ENCODE data around the gene PUS3. TPM values are rescaled to one million over a fixed set of nuclear protein-coding genes. Genes with fewer than 3 reads are reported as not detected.

The PUS3 gene
- total RNA-seq, 6 experiments from 2014 or later: 7.5 to 13.6 (median 10.3) TPM

- H3K4me1 Mint-ChIP-seq (ENCODE audit: low read depth): no peaks in the 10 kb centered on the region
- H3K36me3 Mint-ChIP-seq (ENCODE audit: low read depth): no peaks in the 10 kb centered on the region
- no peak for TF ChIP-seq CTCF (IDR thresholded peaks at IDR 0.05)
- peaks cover 24% of the 10 kb centered on the region for H3K27me3 Mint-ChIP-seq (ENCODE audit: insufficient read depth)
- no peaks in the 10 kb centered on the region for H3K9me3 Mint-ChIP-seq
- H3K27ac Mint-ChIP-seq: no peak overlapping the region
- DNase-seq: no peak
- no peak overlapping the region for H3K4me3 Mint-ChIP-seq
Observed at GRCh38 chr11:125949271-125950177, 46.5 kb upstream of the PUS3 start.

GRCh38 chr11:125948278-125949051, 45.5 kb upstream of the PUS3 start:
- Mint-ChIP-seq H3K9me3 (no peaks in the 10 kb centered on the region), H3K27me3 (ENCODE audit: insufficient read depth) (peaks cover 29% of the 10 kb centered on the region), H3K4me1 (ENCODE audit: low read depth) (no peaks in the 10 kb centered on the region), H3K4me3 (no peak overlapping the region), H3K36me3 (ENCODE audit: low read depth) (no peaks in the 10 kb centered on the region), H3K27ac (no peak overlapping the region)
- DNase-seq: no peak
- TF ChIP-seq CTCF (IDR thresholded peaks at IDR 0.05): no peak

- no peak for TF ChIP-seq CTCF (IDR thresholded peaks at IDR 0.05)
- no peak overlapping the region for H3K4me3 Mint-ChIP-seq
- H3K27me3 Mint-ChIP-seq (ENCODE audit: insufficient read depth): peaks cover 29% of the 10 kb centered on the region
- H3K4me1 Mint-ChIP-seq (ENCODE audit: low read depth): no peaks in the 10 kb centered on the region
- no peak overlapping the region for H3K27ac Mint-ChIP-seq
- no peaks in the 10 kb centered on the region for H3K9me3 Mint-ChIP-seq
- no peaks in the 10 kb centered on the region for H3K36me3 Mint-ChIP-seq (ENCODE audit: low read depth)
- no peak for DNase-seq
Observed at GRCh38 chr11:125947419-125948277, 44.6 kb upstream of the PUS3 start.

GRCh38 chr11:125946712-125947418, 43.9 kb upstream of the PUS3 start:
- DNase-seq: no peak
- Mint-ChIP-seq H3K4me1 (ENCODE audit: low read depth) (0 out of 2 replicates have a peak, but pooled peaks cover 5% of the 10 kb centered on the region), H3K4me3 (no peak overlapping the region), H3K27me3 (ENCODE audit: insufficient read depth) (peaks cover 28% of the 10 kb centered on the region), H3K9me3 (no peaks in the 10 kb centered on the region), H3K36me3 (ENCODE audit: low read depth) (no peaks in the 10 kb centered on the region), H3K27ac (no peak overlapping the region)
- no peak for TF ChIP-seq CTCF (IDR thresholded peaks at IDR 0.05)
